GM18502 (cell line): ENCODE data around the gene RRBP1.

ENCODE experiments used
- ATAC-seq: cut with Tn5 transposase; IDR thresholded peaks from one replicate; pipeline ENCODE4 v1.9.1; 2021; ENCODE audit warnings: mild to moderate bottlenecking; ENCODE audit not compliant: unreplicated experiment, poor library complexity

Gene RRBP1

DNA sequence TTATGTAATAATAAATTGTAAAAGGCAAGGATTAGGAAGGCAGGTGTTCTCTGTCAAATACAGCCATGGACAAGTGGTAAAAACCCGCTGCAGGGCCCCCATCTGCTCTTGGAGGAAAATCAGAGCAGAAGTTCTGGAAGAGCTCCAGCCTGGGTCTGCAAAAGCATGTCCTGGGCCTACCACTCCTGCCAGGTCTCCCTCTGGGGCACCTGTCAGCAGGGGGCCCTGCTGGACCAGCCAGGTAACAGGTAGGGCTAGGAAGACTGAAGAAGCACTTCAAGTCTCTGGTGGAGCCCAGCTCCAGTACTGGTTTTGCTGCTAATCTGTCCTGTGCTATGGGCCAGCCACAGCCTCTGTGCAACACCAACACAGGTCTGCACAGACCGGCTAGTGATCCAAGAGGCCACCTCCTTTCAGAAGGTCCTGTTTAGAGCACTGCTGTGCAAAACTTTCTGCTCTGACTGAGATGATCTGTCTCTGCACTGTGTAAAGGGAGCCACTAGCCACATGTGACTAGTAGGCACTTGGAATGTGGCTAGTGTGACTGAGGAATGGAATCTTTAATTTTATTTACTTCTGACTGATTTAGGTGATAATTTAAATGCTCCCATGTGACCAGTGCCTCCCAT, 30.2 kb downstream of the RRBP1 start:
- ATAC-seq, result no peak

DNA sequence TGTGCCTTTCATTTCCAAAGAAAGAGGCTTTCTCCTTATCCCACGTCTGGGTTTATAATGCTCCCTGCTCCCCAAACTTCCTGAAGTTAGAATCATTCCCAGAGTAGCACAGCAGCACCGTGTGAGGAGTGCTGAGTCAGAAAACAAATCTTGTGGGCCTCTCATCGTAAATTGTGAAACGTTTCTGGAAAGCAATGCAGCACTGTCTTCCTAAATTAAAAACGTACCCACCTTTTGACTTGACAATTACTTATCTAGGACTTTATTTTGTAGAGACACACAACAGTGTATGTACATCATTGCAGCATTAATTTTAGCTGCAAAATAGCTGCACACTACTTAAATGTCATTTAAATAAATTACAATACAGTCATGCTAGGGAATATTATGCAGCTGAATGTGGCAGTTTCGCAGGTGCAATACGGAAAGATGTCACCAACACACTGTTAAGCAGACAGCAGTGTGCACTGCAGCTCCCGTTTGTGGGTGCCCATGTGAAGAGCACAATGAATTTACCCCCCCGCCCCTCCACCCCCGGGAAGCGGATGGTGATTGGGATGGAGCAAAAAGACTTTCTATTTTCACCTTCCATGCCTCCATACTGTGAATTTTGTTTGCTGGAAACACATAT, 30.8 kb downstream of the RRBP1 start:
- ATAC-seq, result no peak

DNA sequence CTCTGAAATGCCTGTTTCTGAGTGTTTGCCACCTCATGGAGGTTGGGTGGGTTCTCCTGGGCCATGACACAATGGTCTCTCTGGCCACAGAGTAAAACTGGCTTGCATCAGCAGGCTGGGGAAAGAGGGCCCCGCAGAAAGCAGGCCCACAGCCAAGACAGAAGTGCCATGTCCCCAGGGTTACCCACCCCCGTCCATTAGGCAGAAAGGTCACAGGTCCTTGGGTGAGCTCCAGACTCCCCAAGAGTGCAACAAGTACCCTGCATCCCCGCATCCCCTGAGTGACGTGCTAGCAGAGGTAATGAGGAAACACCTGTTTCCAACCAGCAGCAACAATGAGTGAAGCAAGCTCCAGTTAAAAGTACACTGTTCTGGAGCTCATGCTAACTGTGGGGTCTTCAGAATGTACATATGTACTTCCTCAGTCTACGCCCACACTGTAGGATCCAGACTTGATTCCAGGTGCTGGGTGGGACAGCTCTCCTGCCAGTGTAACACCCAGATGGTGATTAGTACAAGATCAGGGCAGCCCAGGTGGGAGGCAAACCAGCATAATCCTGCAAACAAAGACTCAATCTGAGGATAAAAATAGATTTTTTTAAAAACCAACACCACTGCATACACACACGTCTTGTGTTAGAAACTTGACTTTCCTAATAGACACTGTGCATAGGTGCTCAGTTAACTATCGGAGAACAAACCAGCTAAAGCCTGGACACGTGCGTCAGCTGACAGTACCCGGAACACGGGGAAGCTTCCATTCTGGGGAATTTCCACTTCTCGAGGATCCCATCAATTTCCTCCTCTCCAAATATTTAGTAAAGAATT, 31.5 kb downstream of the RRBP1 start:
- ATAC-seq, result no peak

DNA sequence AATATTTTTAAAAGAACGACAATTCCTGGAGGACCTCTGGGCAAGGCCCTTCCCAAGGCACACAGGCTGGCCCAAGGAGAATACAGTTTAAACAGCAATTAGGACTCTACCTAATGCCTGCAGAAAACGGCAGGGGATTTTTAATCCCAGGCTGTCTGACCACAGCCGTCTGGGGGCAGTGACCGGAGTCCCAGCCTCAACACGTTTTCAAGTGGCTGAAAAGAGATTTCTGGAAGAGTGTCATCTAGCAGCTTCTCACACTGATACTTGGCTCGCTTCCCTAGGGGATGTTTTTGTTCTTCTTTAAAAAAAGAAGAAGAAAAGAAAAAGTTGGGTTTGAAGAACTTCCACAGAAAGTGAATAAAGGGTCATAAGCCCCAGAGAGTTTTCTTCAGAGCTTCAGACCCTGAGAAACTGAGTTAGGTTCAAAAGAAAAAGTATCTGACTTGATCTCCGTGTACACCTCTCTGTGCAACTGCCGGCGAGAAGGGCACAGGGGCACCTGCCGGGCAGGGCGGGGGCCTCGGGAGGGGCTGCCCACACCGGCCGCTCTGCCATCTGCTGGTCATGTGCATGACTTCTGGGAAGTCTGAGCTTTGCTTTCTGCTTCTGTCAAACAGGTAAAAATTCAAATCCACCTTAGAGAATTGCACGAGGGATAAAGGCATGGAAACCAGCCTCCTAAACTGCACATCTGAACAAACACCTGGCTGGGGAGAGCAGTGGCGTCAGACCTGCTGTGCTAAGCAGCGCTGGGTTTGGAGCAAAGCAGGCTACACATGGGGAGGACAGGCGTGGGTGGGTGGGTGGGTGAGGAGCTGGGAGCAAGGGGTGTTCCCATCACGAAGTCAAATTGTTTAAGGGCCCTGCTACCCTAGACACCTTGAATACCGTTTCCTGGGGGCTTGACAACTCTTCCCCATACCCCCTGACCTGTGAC, 33.0 kb downstream of the RRBP1 start:
- no peak for ATAC-seq

DNA sequence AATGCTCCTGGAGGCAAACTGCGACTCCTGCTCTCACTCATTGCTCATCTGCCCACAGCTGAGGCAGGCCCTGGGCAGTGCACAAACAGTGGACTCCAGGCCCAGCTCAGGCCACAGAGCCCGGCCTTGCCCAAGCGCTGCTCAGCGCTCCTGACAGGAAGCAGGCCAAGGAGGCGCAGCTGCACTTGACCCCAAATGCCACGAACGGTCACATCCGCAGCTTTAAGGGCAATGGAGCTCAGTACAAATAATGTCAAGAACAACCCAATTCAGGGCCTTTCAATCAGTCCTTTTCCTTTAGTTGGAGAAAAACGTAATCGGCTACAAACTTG, 33.8 kb downstream of the RRBP1 start:
- no peak for ATAC-seq

DNA sequence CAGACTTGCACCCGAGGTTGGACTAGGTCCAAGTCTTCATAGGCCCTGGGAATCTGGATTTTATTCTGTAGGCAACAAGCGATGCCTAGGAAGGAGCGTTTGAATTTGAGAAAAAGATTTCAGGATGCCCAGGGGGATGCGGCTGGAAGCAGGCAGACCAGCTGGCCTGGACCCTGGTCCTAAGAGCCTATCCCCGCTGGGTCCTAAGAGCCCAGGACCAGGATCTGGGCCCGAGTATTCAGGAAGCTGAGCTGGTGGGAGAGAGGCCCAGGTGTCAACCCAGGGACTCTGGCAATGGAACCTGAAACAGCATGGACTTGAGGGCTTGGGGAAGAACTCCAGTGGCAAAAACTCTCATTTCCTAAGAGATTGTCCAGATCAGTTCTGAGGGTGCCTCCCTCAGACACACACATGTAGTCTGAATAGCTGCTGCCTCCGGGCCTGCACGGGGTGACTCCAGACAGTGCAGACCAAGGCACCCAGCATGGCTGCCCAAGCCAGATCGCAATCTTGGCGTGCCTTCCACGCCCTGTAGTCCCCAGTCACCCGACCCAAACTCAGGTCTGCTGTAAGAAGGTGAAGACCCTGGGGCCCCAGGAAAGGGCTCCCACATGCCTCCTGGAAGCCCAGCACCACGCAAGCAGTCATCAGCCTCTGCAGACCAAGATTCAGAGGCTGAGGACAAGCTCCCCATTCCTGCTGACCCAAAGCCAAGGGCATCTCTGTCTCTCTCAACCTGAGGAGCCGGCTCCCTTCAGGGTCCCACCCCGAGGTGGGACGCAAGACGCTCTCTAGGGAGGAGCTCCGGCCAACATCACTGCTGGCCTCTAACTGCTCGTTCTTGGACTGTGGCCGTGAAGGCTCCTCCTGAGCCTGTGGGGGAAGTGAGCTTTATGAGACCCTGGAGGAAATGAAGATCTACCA, 34.4 kb downstream of the RRBP1 start:
- no peak for ATAC-seq

DNA sequence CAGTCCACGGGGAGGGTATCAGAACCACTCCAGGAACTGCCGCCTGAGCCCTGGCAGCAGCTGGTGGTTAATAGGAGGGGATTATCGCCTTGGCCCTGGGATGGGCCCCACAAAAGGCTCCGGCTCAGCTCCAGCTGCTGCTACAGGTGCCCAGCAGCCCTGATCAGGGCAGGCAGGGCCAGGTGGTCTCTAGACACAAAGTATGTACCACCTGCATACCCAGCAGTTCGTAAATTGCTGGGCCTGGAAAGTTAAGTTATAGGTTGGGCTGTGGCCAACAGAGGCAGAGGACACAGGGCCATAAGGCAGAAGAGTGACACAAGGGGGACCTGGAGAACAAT, 35.1 kb downstream of the RRBP1 start:
- no peak for ATAC-seq

DNA sequence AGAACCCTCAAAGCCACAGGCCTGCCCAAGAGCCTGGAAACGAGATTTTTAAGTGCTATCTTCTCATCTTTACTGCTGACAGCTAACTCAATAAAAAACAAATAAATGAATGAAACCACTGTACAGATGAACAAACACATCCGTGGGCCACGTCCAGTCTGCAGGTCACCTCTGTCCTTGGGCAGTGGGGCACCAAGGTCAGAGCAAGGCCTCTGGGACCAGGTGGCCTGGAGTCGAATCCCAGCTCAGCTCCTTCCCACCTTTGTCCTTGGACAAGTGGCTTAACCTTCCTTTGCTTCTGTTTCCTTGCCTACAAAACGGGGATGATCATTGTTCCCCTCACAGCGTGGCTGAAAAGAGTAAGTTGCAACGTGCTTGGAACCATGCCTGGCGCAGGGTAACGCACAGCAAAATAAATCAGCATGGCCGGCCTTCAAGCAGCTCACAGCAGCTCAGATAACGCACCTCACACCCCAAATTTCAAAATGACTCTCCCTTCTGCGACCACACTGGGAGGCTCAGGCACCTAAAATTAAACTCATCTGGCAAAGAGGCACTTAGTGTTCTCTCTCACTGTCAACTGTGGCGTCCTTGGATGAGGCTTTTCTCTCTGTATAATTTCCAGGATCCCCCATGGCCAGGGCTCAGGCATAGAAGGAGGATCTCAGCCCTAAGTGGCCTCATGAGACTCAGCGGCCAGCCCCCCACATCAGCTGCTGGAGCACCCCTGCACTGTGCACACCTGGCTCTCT, 35.7 kb downstream of the RRBP1 start:
- ATAC-seq, result no peak

DNA sequence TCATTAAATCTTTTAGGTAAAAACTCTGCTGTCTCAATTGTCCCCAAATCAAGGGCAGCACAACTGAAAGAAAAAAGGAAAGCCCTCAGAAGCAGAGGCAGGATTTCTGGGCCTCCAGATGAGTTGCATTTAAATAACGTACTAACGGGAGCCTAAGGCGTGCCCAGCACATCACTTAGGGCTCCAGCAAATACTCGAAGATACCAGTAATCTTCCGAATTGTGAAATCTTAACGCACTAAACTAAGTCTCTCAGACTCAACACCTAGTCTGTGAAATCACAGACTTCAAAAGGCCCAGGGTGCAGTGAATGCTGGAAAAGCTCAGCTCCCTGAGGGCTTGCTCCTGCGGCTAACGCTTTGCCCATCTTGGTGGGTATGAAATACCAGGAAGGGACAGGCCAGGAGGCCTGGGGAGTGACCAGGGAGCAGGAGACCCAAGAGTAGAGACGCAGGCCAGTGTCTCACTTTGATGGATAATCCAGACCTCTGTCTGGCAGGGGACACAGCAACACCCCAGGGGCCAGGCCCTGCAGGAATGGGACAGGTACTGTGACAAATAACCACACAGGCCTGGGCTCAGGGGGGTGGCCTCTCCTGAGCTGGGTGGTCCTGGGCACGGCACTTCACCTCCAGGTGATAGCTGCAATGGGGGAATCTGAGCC, 36.4 kb downstream of the RRBP1 start:
- ATAC-seq, result no peak

DNA sequence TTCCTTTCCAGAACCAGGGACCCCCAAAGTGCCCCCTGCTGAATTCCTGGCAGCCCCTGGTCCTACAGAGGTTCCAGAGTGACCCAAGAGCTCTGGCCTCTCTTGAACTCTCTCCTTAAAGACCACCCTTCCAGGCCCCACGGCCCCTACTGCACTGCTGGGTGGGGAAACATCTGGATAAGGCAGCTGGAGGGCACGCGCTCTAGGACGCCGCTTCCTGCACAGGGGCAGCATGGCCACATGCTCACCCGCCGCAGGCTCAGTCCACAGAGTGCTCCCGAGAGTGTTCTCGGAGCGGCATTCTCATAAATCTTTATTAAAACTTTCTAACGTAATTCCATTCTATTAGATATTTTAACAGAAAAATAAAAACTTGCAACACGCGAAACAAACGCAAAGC, 37.0 kb downstream of the RRBP1 start:
- ATAC-seq, result no peak

DNA sequence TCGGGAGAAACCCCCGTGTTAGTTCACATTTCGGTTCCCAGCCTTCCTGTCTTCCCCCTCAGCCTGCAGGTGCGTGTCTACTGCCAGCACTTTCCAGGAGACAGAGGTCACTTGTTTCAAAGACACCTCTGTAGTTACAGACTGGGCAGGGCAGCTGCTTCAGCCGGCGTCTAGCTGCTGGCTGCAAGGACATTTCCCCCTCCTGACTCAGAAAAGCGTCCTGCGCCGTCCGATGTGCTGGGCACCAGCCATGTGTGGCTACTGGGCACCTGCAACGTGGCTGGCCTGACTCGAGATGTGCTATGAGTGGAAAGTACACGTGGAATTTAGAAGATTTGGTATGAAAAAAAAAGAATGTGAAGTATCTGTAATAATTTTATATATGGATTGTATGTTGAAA, 37.6 kb downstream of the RRBP1 start:
- ATAC-seq, result no peak

DNA sequence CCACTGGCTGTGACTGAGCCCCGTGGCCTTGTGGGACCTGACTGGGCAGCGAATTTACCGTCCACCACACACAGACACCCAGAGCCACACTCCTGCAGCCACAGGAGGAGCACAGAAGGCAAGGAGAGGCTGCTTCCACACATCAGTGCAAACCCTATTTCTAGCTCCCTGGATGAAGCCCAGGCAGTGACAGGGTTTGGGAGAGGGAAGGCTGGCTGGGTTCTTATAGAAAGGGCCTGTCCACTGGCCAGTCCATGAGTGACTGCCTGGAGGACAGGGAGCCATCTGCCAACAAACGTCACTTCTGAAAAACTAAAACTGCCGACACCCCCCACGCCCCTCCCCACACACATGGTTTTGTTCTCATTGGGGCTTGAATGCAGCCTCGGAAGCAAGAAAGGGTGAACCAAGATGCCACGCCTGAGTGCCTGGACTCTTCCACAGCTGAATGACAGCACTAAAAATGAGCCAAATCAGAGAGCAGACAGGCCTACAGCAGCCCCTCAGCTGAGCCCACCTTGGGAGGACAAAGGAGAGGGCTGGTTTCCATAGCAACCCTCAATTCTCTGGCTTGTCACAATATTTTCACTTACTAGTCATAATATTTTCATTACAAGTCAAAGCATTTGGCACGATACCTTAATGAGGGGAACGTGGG, 38.4 kb downstream of the RRBP1 start:
- no peak for ATAC-seq

DNA sequence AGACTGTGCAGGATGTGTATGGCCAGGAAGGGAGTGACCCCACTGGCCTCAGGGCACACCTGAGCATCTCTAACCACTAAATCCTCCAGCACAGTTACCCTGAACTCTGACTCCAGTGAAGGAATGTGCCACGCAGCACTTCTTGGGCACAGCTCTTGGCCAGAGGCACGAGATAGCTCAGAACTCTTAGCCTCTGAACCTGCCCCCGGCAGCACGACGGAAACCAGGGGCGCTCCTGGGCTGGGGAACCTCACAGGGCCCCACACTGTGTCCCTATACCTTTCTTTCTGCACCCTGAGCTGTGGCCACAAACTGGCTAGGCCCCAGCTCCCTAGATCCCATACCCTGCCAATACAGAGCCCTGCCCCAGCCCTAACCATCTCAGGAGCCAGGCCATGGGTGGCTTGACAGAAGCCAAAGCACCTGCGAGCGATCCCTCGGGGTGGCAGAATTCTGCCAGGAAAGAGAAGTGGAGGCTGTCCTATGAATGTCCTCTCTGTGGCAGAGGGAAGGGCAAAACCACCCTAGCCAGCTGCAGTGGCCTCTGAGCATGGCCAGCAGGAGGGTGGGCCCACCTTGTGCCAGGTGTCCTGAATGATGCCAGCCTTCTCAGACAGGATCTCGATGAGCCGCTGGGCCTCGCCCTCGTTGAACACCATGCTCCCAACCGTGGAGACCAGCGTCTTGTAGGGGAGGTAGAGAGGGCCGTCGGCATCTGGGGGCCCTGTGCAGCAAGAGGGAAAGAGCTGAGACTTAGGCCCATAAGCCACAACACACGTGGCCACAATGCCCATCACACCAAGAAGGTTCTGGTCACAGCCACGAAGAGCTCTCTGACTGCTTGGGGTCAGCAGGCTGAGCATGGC, 39.4 kb downstream of the RRBP1 start:
- ATAC-seq, result no peak

DNA sequence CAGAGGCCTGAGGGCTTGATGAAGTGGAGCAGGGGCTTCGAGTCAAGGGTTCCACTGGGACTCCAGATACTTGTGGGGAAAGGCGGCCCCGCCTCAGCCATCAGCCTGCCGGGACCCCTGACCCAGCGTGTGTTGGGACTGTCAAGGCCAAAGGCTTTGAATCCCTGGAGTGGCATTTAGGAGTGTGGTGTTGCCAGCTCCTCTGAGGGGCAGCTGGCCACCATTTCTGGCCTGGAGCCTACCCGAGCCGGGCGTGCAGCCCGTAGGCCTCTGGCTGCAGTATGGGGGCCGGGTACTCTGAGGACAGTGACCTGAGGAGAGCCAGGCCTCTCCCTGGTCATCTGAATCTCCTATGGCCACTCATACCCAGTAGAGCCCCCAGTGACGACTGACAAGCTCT, 40.0 kb downstream of the RRBP1 start:
- ATAC-seq, result no peak

DNA sequence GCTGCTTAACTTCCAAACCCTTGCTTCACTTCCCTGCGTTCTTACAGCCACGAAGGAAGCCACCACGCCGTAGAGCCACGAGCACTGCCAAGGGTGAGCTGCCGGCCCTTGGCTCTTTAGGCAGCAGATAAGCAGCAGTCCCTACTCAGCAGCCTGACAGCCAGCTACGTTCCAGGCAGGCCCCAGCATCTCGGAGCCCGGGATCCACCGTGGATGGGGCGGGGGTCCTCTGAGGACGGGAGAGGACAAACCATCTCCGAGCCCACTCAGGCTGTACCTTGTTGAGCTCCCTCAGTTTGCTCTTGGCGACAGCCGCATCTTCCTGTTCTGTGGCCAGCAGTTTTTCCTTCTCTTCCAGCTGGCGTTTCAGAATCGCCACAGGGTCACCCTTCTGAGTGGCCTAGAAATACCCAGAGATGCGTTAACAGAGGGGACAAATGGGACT, 40.5 kb downstream of the RRBP1 start:
- ATAC-seq, result no peak

DNA sequence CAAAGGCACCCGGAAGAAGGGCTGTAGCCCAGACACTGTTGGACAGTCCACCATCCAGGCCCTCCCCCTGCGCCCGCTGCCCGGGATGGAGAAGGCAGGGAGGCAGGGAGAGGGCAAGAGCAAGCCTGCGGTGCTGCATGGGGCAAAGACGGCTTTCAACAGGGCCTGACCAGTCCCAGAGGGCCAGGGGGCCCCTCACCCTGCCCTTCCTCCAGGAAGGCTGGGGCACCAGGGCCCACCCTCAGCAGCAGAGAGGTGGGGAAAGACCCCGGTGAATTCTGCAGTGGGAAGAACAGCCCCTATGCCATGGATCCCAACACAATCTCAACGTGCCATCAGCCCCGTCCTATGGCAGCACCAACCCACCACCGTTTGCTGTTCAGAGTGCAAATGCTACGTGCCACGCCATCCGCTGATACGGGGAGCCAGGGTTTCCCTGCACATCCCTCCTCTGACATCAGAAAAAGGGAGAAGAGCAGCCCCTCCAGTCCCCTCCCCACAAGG, 41.1 kb downstream of the RRBP1 start:
- no peak for ATAC-seq
